ENCODE data around the gene RRP7A.
A peak's percentile ranks its signal among the peaks of the same experiment; 100 is the strongest.
"Not testable (repeated sequence)": the region's sequence is repeated elsewhere in the genome, so short reads cannot be mapped to it uniquely, and the experiment has no call there.

RRP7A gene

DNA sequence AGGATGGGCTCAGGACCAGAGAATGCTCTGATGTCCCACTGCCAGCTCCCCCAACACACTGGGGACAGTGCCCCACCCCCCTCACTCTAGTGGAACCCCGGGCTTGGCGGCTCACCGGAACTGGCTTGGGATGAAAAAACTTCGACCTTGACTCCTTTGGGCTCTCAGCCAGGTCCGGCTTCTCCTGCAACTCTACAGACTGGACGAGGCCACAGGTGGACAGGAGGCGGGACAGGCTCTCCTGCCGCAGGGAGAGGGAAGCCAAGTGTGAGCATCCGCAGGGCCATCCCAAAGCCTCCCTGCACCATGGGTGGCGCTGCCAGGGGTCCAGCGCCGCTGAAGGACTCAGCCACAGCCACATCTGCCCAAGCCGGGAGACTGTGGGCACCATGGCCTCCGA lies 3.7 kb downstream of the RRP7A start:
- TF ChIP-seq, protein P1, sequence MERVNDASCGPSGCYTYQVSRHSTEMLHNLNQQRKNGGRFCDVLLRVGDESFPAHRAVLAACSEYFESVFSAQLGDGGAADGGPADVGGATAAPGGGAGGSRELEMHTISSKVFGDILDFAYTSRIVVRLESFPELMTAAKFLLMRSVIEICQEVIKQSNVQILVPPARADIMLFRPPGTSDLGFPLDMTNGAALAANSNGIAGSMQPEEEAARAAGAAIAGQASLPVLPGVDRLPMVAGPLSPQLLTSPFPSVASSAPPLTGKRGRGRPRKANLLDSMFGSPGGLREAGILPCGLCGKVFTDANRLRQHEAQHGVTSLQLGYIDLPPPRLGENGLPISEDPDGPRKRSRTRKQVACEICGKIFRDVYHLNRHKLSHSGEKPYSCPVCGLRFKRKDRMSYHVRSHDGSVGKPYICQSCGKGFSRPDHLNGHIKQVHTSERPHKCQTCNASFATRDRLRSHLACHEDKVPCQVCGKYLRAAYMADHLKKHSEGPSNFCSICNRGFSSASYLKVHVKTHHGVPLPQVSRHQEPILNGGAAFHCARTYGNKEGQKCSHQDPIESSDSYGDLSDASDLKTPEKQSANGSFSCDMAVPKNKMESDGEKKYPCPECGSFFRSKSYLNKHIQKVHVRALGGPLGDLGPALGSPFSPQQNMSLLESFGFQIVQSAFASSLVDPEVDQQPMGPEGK (CRISPR knock-in tag; IDR thresholded peaks at IDR 0.05; ENCODE audit: borderline replicate concordance) = no peak
- no peak for TF ChIP-seq ZFP3 (CRISPR knock-in tag; IDR thresholded peaks at IDR 0.05)
- no peak for TF ChIP-seq OSR1 (CRISPR knock-in tag; IDR thresholded peaks at IDR 0.05)
- no peak for ATAC-seq

- ATAC-seq = not testable (repeated sequence)
These were observed 4.3 kb downstream of the RRP7A start for GRCh38 chr22:42515304-42515703.

DNA sequence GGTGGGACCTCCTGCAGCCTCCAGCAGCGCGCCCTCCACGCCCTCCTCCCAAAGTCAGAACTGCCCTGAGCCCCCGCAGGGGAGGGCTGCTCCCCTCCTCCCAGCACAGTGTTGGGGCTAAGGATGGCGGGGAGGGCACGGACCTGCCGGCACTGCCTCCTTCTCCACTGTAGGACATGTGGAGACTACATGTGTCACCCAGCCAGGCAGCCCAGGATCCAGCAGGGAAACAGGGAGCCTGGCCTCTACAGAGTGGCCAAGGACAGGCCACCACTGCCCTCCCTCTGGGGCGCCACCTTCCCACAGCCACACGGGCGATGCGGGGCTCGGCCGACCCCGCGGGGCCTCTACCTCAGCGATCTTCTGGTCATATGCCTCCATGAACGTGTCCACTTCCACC lies 5.3 kb downstream of the RRP7A start:
- ATAC-seq = not testable (repeated sequence)

DNA sequence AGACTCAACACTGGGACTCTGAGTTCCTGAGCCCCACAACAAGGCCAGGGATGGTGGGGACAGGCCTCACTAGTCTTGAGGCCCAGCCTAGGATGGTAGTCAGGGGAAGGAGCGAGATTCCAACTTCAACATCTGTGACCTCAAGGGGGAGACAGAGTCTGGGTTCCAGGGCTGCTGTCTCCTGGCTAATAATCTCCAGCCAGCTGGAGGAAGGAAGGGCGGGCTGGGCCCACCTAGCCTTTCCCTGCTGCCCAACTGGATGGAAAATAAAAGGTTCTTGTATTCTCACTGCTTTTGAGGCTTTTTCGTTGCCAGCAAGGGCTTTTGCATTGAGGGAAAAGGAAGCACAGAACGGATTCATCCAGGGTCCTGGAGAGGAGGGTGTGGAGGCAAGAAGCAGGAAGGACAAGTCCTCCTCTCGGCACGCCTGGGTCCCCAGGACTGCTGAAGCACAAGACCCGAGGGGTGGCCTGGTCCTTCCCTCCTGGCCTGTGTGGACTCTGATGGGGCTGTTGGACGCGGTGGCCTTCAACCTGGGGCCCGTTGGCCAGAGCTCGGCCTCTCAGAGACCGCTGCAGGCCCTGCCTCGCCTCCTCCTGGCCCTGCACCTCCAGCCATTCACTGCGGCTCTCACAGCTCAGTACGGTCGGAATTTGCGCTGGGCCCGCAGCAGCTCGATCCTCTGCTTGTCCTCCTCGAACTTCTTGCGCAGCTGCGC lies 7.2 kb downstream of the RRP7A start:
- peak; percentile 55 for ATAC-seq

DNA sequence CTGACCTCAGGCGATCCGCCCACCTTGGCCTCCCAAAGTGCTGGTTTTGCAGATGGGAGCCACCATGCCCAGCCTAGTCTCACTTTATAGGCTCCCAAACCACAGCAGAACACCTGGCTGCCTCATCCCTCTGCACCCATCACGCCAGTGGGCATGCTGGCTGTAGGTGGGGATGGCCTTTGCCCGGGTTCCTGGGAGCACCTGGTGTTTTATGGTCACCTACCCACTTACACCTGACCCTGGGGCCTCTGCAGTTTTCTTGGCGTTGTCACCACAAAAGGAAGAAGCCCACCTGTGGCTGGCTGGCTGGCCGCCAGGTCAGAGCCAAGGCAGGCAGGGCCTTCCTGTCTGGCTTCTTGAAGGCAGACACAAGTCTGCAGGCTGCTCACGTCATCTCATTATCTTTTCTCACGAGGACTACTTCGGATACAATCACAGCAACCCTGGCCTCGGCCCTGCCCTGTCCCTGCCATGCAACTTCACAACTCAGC lies 8.2 kb downstream of the RRP7A start:
- no peak for ATAC-seq
- TF ChIP-seq GLIS3 (CRISPR knock-in tag; IDR thresholded peaks at IDR 0.05) = no peak
- TF ChIP-seq TCF4 (CRISPR knock-in tag; IDR thresholded peaks at IDR 0.05; ENCODE audit: borderline replicate concordance) = no peak
- no peak for TF ChIP-seq ESRRG (CRISPR knock-in tag; IDR thresholded peaks at IDR 0.05)
- TF ChIP-seq, protein P2, sequence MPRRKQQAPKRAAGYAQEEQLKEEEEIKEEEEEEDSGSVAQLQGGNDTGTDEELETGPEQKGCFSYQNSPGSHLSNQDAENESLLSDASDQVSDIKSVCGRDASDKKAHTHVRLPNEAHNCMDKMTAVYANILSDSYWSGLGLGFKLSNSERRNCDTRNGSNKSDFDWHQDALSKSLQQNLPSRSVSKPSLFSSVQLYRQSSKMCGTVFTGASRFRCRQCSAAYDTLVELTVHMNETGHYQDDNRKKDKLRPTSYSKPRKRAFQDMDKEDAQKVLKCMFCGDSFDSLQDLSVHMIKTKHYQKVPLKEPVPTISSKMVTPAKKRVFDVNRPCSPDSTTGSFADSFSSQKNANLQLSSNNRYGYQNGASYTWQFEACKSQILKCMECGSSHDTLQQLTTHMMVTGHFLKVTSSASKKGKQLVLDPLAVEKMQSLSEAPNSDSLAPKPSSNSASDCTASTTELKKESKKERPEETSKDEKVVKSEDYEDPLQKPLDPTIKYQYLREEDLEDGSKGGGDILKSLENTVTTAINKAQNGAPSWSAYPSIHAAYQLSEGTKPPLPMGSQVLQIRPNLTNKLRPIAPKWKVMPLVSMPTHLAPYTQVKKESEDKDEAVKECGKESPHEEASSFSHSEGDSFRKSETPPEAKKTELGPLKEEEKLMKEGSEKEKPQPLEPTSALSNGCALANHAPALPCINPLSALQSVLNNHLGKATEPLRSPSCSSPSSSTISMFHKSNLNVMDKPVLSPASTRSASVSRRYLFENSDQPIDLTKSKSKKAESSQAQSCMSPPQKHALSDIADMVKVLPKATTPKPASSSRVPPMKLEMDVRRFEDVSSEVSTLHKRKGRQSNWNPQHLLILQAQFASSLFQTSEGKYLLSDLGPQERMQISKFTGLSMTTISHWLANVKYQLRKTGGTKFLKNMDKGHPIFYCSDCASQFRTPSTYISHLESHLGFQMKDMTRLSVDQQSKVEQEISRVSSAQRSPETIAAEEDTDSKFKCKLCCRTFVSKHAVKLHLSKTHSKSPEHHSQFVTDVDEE (CRISPR knock-in tag; IDR thresholded peaks at IDR 0.05) = no peak

GRCh38 chr22:42509548-42509947 lies 10.0 kb downstream of the RRP7A start:
- ATAC-seq = no peak
- TF ChIP-seq CREB5 (CRISPR knock-in tag; IDR thresholded peaks at IDR 0.05; ENCODE audit: low read depth) = no peak
- no peak for TF ChIP-seq TOX (CRISPR knock-in tag; IDR thresholded peaks at IDR 0.05; ENCODE audit: borderline replicate concordance)
- no peak for TF ChIP-seq ZC3H10 (CRISPR knock-in tag; IDR thresholded peaks at IDR 0.05)
- no peak for TF ChIP-seq PPARA (CRISPR knock-in tag; IDR thresholded peaks at IDR 0.05; ENCODE audit: borderline replicate concordance)
- no peak for TF ChIP-seq ARNTL (CRISPR knock-in tag; IDR thresholded peaks at IDR 0.05; ENCODE audit: borderline replicate concordance, low read depth)
- TF ChIP-seq ZNF565 (CRISPR knock-in tag; conservative IDR thresholded peaks at IDR 0.05; ENCODE audit: low read depth) = no peak
- TF ChIP-seq, protein P3, sequence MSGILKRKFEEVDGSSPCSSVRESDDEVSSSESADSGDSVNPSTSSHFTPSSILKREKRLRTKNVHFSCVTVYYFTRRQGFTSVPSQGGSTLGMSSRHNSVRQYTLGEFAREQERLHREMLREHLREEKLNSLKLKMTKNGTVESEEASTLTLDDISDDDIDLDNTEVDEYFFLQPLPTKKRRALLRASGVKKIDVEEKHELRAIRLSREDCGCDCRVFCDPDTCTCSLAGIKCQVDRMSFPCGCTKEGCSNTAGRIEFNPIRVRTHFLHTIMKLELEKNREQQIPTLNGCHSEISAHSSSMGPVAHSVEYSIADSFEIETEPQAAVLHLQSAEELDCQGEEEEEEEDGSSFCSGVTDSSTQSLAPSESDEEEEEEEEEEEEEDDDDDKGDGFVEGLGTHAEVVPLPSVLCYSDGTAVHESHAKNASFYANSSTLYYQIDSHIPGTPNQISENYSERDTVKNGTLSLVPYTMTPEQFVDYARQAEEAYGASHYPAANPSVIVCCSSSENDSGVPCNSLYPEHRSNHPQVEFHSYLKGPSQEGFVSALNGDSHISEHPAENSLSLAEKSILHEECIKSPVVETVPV (CRISPR knock-in tag; IDR thresholded peaks at IDR 0.05) = no peak
- no peak for TF ChIP-seq TCF4 (CRISPR knock-in tag; IDR thresholded peaks at IDR 0.05; ENCODE audit: borderline replicate concordance)
- no peak for TF ChIP-seq ZNF70 (CRISPR knock-in tag; IDR thresholded peaks at IDR 0.05)
- no peak for TF ChIP-seq RARB (CRISPR knock-in tag; IDR thresholded peaks at IDR 0.05)
- TF ChIP-seq, protein P1 (CRISPR knock-in tag; IDR thresholded peaks at IDR 0.05; ENCODE audit: borderline replicate concordance) = no peak
- TF ChIP-seq SNAI2 (CRISPR knock-in tag; IDR thresholded peaks at IDR 0.05) = no peak
- TF ChIP-seq ZFP30 (CRISPR knock-in tag; IDR thresholded peaks at IDR 0.05) = no peak
- no peak for TF ChIP-seq CSDC2 (CRISPR knock-in tag; IDR thresholded peaks at IDR 0.05)
- TF ChIP-seq BACH2 (CRISPR knock-in tag; IDR thresholded peaks at IDR 0.05; ENCODE audit: borderline replicate concordance) = no peak
- TF ChIP-seq OSR1 (CRISPR knock-in tag; IDR thresholded peaks at IDR 0.05) = no peak
- TF ChIP-seq ZFP3 (CRISPR knock-in tag; IDR thresholded peaks at IDR 0.05) = no peak
- TF ChIP-seq ESRRG (CRISPR knock-in tag; IDR thresholded peaks at IDR 0.05) = no peak

DNA sequence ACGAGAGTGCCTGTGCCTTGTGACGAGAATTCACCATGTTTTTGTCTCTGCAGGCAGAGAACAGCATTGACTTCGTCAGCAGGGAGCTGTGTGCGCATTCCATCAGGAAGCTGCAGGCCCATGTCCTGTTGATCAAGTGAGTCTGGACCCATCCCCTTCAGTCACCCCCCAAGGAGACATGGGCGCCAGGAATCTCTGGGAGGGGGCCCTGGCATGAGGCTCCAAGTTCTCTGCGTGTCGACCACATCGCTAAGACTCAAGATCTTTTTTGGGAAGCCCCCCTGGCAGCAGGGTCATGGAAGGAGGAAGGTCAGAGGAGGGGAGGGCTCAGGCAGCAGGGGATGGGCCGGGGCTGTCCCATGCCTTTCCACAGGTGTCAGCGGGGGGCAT lies 10.6 kb downstream of the RRP7A start:
- not testable (repeated sequence) for ATAC-seq

GRCh38 chr22:42508327-42508974 lies 11.1 kb downstream of the RRP7A start:
- peak; percentile 23; the same call in 2 of the 3 replicates for ATAC-seq
